ENCODE measurements around the gene MINK1. TPM values are rescaled to one million over a fixed set of nuclear protein-coding genes. Genes with fewer than 3 reads are reported as not detected.
"Not testable (repeated sequence)": the region's sequence is repeated elsewhere in the genome, so short reads cannot be mapped to it uniquely, and the experiment has no call there.

MINK1 gene
- total RNA-seq, 1 donor from 2014 or later: 84.6 TPM

- no peak for DNase-seq (ENCODE audit: low read depth)
Observed at GRCh38 chr17:4811471-4811870, 21.7 kb upstream of the MINK1 start.

- no peak for DNase-seq (ENCODE audit: low read depth)
Observed at GRCh38 chr17:4812690-4813089, 20.4 kb upstream of the MINK1 start.

GRCh38 chr17:4815043-4815675 lies 18.0 kb upstream of the MINK1 start:
- DNase-seq (ENCODE audit: low read depth): no peak

- DNase-seq (ENCODE audit: low read depth): no peak
Observed at GRCh38 chr17:4816826-4817225, 16.3 kb upstream of the MINK1 start.

- no peak for DNase-seq (ENCODE audit: low read depth)
Observed at GRCh38 chr17:4818276-4818675, 14.9 kb upstream of the MINK1 start.

- no peak for DNase-seq (ENCODE audit: low read depth)
Observed at GRCh38 chr17:4822835-4823234, 10.3 kb upstream of the MINK1 start.

- no peak for DNase-seq (ENCODE audit: low read depth)
Observed at GRCh38 chr17:4823373-4824089, 9.6 kb upstream of the MINK1 start.

GRCh38 chr17:4827399-4827798 lies 5.7 kb upstream of the MINK1 start:
- no peak for DNase-seq (ENCODE audit: low read depth)

- not testable (repeated sequence) for DNase-seq (ENCODE audit: low read depth)
Observed at GRCh38 chr17:4832829-4833177, 337 bp upstream of the MINK1 start.

GRCh38 chr17:4833941-4834680 lies 971 bp downstream of the MINK1 start:
- peak; percentile 39 for DNase-seq (ENCODE audit: low read depth)

GRCh38 chr17:4834681-4835020 lies 1.5 kb downstream of the MINK1 start:
- DNase-seq (ENCODE audit: low read depth): no peak

- DNase-seq (ENCODE audit: low read depth): no peak
Observed at GRCh38 chr17:4836221-4836620, 3.1 kb downstream of the MINK1 start.

GRCh38 chr17:4837471-4838308 lies 4.5 kb downstream of the MINK1 start:
- DNase-seq (ENCODE audit: low read depth): no peak

GRCh38 chr17:4838309-4838785 lies 5.2 kb downstream of the MINK1 start:
- DNase-seq (ENCODE audit: low read depth): no peak

GRCh38 chr17:4839221-4839620 lies 6.1 kb downstream of the MINK1 start:
- DNase-seq (ENCODE audit: low read depth): no peak

- no peak for DNase-seq (ENCODE audit: low read depth)
Observed at GRCh38 chr17:4839965-4840892, 7.1 kb downstream of the MINK1 start.

GRCh38 chr17:4840893-4841242 lies 7.7 kb downstream of the MINK1 start:
- no peak for DNase-seq (ENCODE audit: low read depth)

- DNase-seq (ENCODE audit: low read depth): no peak
Observed at GRCh38 chr17:4842376-4842775, 9.2 kb downstream of the MINK1 start.

- DNase-seq (ENCODE audit: low read depth): no peak
Observed at GRCh38 chr17:4843321-4844000, 10.3 kb downstream of the MINK1 start.

GRCh38 chr17:4845118-4845517 lies 12.0 kb downstream of the MINK1 start:
- DNase-seq (ENCODE audit: low read depth): no peak

Data from renal cortical epithelial cell (primary cell).